ENCODE data around the gene LRRC4C. TPM values are rescaled to one million over a fixed set of nuclear protein-coding genes. Genes with fewer than 3 reads are reported as not detected.

LRRC4C gene
- total and polyA plus RNA-seq, 4 donors, result 0.10 to 0.93 (median 0.30) TPM

GRCh38 chr11:41498726-41499125 lies 39.3 kb upstream of the LRRC4C start:
- WGBS, result 8% methylated on average over 1 of the region's 1 CpG
- DNase-seq (ENCODE audit: low spot score), result no peak
- H3K9ac ChIP-seq (ENCODE audit: low read depth in 1 of 2, low read length in 2 of 2), result no peak overlapping the region
- TF ChIP-seq FOXA1 (IDR thresholded peaks at IDR 0.05), result no peak
- TF ChIP-seq JUND (IDR thresholded peaks at IDR 0.05), result no peak
- TF ChIP-seq RAD21 (IDR thresholded peaks at IDR 0.05), result peak; percentile 19 to 41
- H3K36me3 ChIP-seq (ENCODE audit: control insufficient read depth in 4 of 4, insufficient read depth in 3 of 4, low read depth in 1 of 4, low read length in 3 of 4), result no peaks in the 10 kb centered on the region
- H3K27ac ChIP-seq (ENCODE audit: low read depth in 1 of 2, low read length in 2 of 2), result no peak overlapping the region
- H3K27me3 ChIP-seq (ENCODE audit: control insufficient read depth in 4 of 4, insufficient read depth in 4 of 4, low read length in 3 of 4), result peaks cover 0 to 2% (median 0%) of the 10 kb centered on the region in 4 donors
- no peaks in the 10 kb centered on the region for H3K9me3 ChIP-seq (ENCODE audit: control insufficient read depth in 4 of 4, low read length in 3 of 4)
- no peak overlapping the region for H3K4me3 ChIP-seq (ENCODE audit: low read depth in 1 of 3, low read length in 3 of 3)
- no peaks in the 10 kb centered on the region for H3K4me1 ChIP-seq (ENCODE audit: control insufficient read depth in 4 of 4, insufficient read depth in 4 of 4, low read length in 3 of 4)

GRCh38 chr11:41497974-41498373 lies 38.5 kb upstream of the LRRC4C start:
- Histone ChIP-seq H3K4me1 (ENCODE audit: control insufficient read depth in 4 of 4, insufficient read depth in 4 of 4, low read length in 3 of 4) (no peaks in the 10 kb centered on the region), H3K27ac (ENCODE audit: low read depth in 1 of 2, low read length in 2 of 2) (no peak overlapping the region), H3K9ac (ENCODE audit: low read depth in 1 of 2, low read length in 2 of 2) (no peak overlapping the region), H3K9me3 (ENCODE audit: control insufficient read depth in 4 of 4, low read length in 3 of 4) (no peaks in the 10 kb centered on the region), H3K4me3 (ENCODE audit: low read depth in 1 of 3, low read length in 3 of 3) (no peak overlapping the region), H3K36me3 (ENCODE audit: control insufficient read depth in 4 of 4, insufficient read depth in 3 of 4, low read depth in 1 of 4, low read length in 3 of 4) (no peaks in the 10 kb centered on the region), H3K27me3 (ENCODE audit: control insufficient read depth in 4 of 4, insufficient read depth in 4 of 4, low read length in 3 of 4) (peaks cover 0 to 2% (median 0%) of the 10 kb centered on the region in 4 donors)
- no peak for DNase-seq (ENCODE audit: low spot score)
- TF ChIP-seq HNF4G (IDR thresholded peaks at IDR 0.05) (no peak), RXRA (IDR thresholded peaks at IDR 0.05) (no peak), FOXA2 (IDR thresholded peaks at IDR 0.05) (no peak), FOXA1 (IDR thresholded peaks at IDR 0.05) (no peak), NR2F2 (IDR thresholded peaks at IDR 0.05) (no peak), REST (IDR thresholded peaks at IDR 0.05) (no peak), TAF1 (conservative IDR thresholded peaks at IDR 0.05) (no peak), RAD21 (IDR thresholded peaks at IDR 0.05) (no peak), SP1 (IDR thresholded peaks at IDR 0.05) (no peak), CTCF (IDR thresholded peaks at IDR 0.05; ENCODE audit: low read depth, low read length, missing input control) (no peak), YY1 (IDR thresholded peaks at IDR 0.05) (no peak), ZBTB33 (IDR thresholded peaks at IDR 0.05) (no peak)
- 17% methylated on average over 2 of the region's 2 CpGs for WGBS

Measured in liver (tissue), 9 donors.